Body of pancreas (tissue), 4 donors: ENCODE measurements around the gene KIAA0319L. TPM values are rescaled to one million over a fixed set of nuclear protein-coding genes. Genes with fewer than 3 reads are reported as not detected.

Source experiments
- ATAC-seq: fragments of 150-250 bp; one replicate; pipeline ENCODE4 v1.9.1; 2016
- DNase-seq, 4 donors: peaks; one replicate each; pipeline ENCODE4 v3.0.0-alpha.2; 2019
- H3K27ac ChIP-seq, 4 donors: fragments of 200-600 bp; sonication (generic); 1 replicate in 3 of 4; 2 replicates in 1 of 4; pipeline versions ENCODE4 v1.5.1 to v1.6.1; 2016 to 2019; ENCODE audit warnings: mild to moderate bottlenecking in 1 of 4, mixed read lengths in 1 of 4, moderate library complexity in 1 of 4
- H3K27me3 ChIP-seq, 2 donors: fragments of 200-600 bp; sonication (generic); one replicate each; pipeline ENCODE4 v1.6.0; 2016; ENCODE audit warnings: mild to moderate bottlenecking in 1 of 2
- H3K36me3 ChIP-seq, 2 donors: fragments of 200-600 bp; sonication (generic); replicated peaks in 1 of 2; 2 replicates each; pipeline ENCODE4 v1.5.1; 2016; ENCODE audit warnings: low read depth in 2 of 2; ENCODE audit not compliant: insufficient read depth in 1 of 2
- H3K4me1 ChIP-seq: fragments of 200-600 bp; sonication (generic); one replicate; pipeline ENCODE4 v1.6.0; 2016
- H3K4me3 ChIP-seq, 2 donors: fragments of 200-600 bp; sonication (generic); 1 replicate in 1 of 2; 2 replicates in 1 of 2; pipeline ENCODE4 v1.5.1; 2016 to 2019
- H3K9me3 ChIP-seq, 3 donors: fragments of 200-600 bp; sonication (generic); 1 replicate in 2 of 3; 2 replicates in 1 of 3; pipeline ENCODE4 v1.5.1; 2016
- CTCF ChIP-seq, 7 experiments: fragments of 450-650 bp in 4 of 7; fragments of 200-600 bp in 3 of 7; sonication (generic) in 3 of 7; IDR thresholded peaks; one replicate each; pipeline ENCODE4 v1.5.1; 2016 to 2019; ENCODE audit warnings: antibody characterized with exemption in 7 of 7
- POLR2A ChIP-seq, 3 donors: fragments of 450-650 bp; IDR thresholded peaks; one replicate each; pipeline ENCODE4 v1.6.1; 2016; ENCODE audit warnings: antibody characterized with exemption in 3 of 3, mild to moderate bottlenecking in 2 of 3
- WGBS, 2 donors: methylation state at CpG; one replicate each; pipeline ENCODE4 v1.1.5; 2017; 5-methylcytosine and 5-hydroxymethylcytosine counted together
- intact Hi-C: fragments of 100-400 bp; cut with DNase I; formaldehyde crosslinking; loops from one replicate; pipeline ENCODE4 v1.15.1; 2023
- total RNA-seq, 2 donors: library from RNA; depleted of rRNA; stranded (reverse); fragments of >200 nt; gene quantifications; one replicate each; pipeline ENCODE4 v1.1.0, GENCODE V29; 2016

KIAA0319L gene
- total RNA-seq, 2 donors from 2014 or later: 61.0 to 74.5 TPM

GRCh38 chr1:35554266-35555211 lies 2.7 kb downstream of the KIAA0319L start:
- Histone ChIP-seq H3K27ac (peak overlapping the region in 3 of 4 donors; percentile 92 to 99 (median 97)), H3K9me3 (no peaks in the 10 kb centered on the region), H3K27me3 (no peaks in the 10 kb centered on the region), H3K4me3 (no peak overlapping the region), H3K4me1 (peaks cover 65% of the 10 kb centered on the region), H3K36me3 (peaks cover 0 to 6% of the 10 kb centered on the region in 2 donors)
- intact Hi-C loops: no loop called here
- DNase-seq (peak; percentile 72 to 84 (median 76)), ATAC-seq (no peak)
- TF ChIP-seq CTCF (IDR thresholded peaks at IDR 0.05): no peak
- TF ChIP-seq POLR2A (IDR thresholded peaks at IDR 0.05): no peak
- WGBS, 2 donors: 25 to 29% methylated on average over 7 of the region's 7 CpGs

GRCh38 chr1:35553851-35554250 lies 3.4 kb downstream of the KIAA0319L start:
- Histone ChIP-seq H3K36me3 (peaks cover 0 to 7% of the 10 kb centered on the region in 2 donors), H3K4me1 (peaks cover 60% of the 10 kb centered on the region), H3K9me3 (no peaks in the 10 kb centered on the region), H3K27me3 (no peaks in the 10 kb centered on the region), H3K4me3 (no peak overlapping the region), H3K27ac (peak overlapping the region in 3 of 4 donors; percentile 1 to 99 (median 92))
- WGBS, 2 donors: 39% methylated on average over 2 of the region's 2 CpGs
- DNase-seq: no peak
- no peak for ATAC-seq
- TF ChIP-seq POLR2A (IDR thresholded peaks at IDR 0.05) (no peak), CTCF (IDR thresholded peaks at IDR 0.05) (no peak)
- intact Hi-C loops: no loop called here

- Histone ChIP-seq H3K27me3 (no peaks in the 10 kb centered on the region), H3K27ac (no peak overlapping the region), H3K9me3 (no peaks in the 10 kb centered on the region), H3K4me1 (peaks cover 37% of the 10 kb centered on the region), H3K36me3 (peaks cover 0 to 7% of the 10 kb centered on the region in 2 donors), H3K4me3 (no peak overlapping the region)
- 97% methylated on average over 1 of the region's 1 CpG for WGBS, 2 donors
- ATAC-seq (no peak), DNase-seq (no peak)
- TF ChIP-seq POLR2A (IDR thresholded peaks at IDR 0.05) (no peak), CTCF (IDR thresholded peaks at IDR 0.05) (no peak)
- intact Hi-C loops: no loop called here
Measured at GRCh38 chr1:35546614-35547013, 10.6 kb downstream of the KIAA0319L start.

- no peaks in the 10 kb centered on the region for H3K9me3 ChIP-seq
- no peak overlapping the region for H3K27ac ChIP-seq
- TF ChIP-seq CTCF (IDR thresholded peaks at IDR 0.05) (peak in 6 of 7 experiments; percentile 25 to 51 (median 40)), POLR2A (IDR thresholded peaks at IDR 0.05) (no peak)
- H3K27me3 ChIP-seq: no peaks in the 10 kb centered on the region
- peaks cover 38% of the 10 kb centered on the region for H3K4me1 ChIP-seq
- H3K4me3 ChIP-seq: no peak overlapping the region
- H3K36me3 ChIP-seq: peaks cover 0 to 2% of the 10 kb centered on the region in 2 donors
- DNase-seq (peak; percentile 58 to 75 (median 74)), ATAC-seq (peak; percentile 72)
- 66 to 67% methylated on average over 3 of the region's 3 CpGs for WGBS, 2 donors
- intact Hi-C loops: no loop called here
Measured at GRCh38 chr1:35544976-35545375, 12.2 kb downstream of the KIAA0319L start.
